HS-5 (cell line): ENCODE data around the gene SGF29.
"Not testable (repeated sequence)": the region's sequence is repeated elsewhere in the genome, so short reads cannot be mapped to it uniquely, and the experiment has no call there.

Experiments used
- DNase-seq: peaks from one replicate; pipeline ENCODE4 v3.0.0-alpha.2; 2012; ENCODE audit warnings: low read depth

Gene SGF29

DNA sequence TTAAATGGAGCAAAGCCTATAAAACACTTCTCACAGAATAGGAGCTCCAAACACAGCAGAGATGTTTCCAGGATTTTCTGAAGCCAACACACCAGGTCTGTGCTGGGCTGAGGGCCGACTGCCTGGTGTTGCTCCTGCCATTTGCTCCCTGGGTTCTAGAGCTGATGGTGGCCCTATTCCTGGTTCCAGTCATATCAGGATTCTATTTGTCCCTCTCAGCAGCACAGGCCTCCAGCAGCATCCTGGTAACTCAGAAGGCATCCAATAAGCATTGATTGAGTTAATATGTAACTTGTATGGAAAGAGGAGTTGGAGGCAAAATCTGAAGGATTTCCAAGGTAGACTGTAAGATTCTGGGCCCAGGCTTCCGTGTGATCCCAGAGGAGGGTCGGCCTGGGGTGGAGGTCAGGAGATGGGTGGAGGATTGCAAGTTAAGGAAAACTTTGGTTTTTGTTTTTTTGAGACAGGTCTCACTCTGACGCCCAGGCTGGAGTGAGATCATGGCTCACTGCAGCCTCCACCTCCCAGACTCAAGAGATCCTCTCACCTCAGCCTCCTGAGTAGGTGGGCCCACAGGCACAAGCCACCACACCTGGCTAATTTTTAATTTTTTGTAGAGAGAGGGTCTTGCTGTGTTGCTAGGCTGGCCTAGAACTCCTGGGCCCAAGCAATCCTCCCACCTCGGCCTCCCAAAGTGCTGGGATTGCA lies 20.6 kb upstream of the SGF29 start:
- no peak for DNase-seq

DNA sequence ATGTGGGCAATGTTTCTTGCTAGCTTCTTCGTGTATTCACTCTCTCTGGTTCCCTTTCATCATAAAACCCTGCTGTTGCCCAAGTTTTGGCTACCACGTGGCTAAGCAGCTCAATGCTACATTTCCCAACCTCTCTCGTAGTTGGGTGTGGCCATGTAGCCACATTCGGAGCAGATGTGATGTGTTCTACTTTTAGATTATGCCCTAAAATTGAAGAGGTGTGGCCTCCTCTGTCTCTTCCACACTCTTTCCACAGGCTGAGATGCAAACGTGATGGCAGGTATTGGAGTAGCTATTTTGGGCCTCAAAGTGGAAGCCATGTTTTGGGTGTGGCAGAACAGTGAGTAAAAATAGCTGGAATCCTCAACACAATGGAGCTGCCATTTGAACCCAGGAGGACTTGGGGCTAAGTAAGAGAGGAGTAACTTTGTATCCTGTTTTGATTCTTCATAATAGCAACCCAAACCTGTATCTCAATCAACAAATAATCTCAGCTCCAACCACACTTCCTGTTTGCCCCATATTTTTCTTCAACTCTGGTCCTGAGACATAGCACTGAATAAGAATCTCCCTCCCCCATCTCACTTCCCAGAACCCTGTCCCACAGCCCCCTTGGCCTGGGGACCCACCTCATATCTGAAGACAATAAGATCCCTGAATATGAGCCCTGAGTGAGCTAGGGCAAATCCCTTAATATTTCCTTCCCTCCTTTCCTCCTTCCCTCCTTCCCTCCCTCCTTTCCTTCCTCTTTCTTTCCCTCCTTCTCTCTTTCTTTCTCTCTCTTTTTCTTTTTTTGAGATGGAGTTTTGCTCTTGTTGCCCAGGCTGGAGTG lies 19.0 kb upstream of the SGF29 start:
- DNase-seq: no peak

DNA sequence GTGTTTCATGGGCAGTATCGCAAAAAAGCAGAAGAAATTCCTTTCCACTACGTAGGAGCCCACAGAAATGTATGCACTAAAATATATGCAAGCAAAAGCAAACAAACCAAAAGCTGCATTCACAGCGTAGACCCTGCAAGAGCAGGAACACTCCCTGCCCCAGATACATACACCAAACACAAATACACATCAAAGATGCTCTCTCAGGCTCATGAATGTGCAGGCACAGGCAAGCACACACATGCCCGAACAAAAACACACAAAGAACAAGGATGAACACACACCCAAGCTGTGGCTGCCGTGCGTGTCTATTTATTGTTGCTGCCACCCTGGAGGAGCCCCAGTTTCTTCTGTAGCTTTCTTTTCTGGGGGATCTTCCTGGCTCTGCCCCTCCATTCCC lies 16.6 kb upstream of the SGF29 start:
- no peak for DNase-seq

DNA sequence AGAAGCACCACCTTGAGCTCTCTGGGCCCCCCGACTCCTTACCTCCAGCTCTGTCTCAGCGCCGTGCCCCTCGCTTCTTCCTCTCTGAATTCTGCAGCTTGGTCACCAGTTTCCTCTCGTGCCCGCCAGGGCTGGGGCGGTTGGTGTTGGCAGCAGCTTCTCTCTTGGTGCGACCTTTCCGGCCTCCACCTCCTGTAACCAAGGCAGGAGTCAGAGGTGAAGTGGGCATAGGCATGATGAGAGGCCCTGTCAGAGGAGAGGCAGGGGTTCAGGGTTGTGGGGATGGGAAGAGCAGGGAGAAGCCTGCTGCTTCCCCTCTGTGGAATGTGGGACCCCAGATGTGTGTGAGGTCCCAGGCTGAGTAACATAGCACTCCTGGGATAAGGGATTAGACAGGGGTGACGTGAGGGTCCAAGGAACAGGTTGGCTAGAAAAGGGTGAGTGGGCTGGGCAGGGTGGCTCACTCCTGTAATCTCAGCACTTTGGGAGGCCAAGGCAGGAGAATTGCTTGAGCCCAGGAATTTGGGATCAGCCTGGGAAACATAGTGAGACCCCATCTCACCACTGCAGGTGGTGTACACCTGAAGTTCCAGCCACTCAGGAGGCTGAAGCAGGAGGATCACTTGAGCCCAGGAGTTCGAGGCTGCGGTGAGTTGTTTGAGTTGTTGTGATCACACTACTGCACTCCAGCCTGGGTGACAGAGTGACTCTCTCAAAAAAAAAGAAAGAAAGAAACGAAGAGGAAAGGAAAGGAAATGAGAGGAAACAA lies 15.6 kb upstream of the SGF29 start:
- DNase-seq: no peak

DNA sequence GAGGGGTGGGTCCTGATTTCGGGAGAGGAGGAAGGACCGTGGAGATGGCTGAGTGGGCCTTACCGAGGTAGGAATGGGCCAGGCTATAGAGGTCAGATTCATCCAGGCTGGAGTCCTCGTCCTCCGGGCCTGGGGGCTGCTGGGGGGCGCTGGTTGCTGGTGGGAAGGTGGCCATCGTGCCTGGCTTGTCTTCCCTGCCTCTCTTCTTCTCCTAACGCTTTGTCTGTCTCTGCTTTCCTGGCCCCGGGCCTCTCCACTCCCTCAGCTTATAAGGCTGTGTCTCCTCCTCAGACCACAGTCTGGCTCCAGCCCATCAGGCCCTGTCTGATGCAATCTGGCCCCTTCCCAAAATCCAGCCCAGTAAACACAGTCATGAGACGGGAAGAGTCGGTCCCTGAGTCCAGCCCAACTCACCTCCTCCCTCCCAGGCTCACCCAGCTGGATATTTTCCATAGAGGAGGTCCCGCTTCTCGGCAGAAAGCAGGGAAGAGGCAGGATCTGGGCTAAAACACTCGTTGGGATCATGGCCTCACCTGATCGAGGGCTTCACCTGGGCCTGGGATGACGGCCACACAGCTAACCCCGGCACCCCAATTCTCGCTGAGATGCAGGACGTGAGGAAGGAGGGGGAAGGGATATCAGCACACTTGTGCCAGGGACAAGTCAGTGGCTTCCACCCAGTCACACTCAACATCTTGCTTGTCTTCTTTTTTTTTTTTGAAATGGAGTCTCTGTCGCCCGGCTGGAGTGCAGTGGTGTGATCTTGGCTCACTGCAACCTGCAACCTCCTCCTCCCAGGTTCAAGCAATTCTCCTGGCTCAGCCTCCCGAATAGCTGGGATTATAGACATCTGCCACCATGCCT lies 14.8 kb upstream of the SGF29 start, which contains the start of gene NUPR1:
Gene NUPR1 (minus strand): TSS at position 242 of the 864 bp plus-strand sequence. CDS start 67 bp downstream, at position 175.
- DNase-seq: peak; percentile 60

DNA sequence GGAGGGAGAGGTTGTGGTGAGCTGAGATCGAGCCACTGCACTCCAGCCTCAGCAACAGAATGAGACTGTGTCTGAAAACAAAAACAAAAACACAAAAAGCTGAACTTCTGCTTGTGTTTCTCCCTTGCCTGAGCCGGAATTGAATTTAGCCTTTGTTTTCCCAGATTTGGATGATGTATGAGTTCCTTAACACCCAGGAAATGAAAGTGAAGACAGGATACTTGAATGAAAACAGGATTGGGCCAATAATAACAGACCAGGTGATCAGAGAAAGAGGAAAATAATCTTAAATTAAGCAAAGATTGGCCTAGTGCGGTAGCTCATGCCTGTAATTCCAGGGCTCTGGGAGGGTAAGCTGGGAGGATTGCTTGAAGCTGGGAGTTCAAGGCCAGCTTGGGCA lies 13.4 kb upstream of the SGF29 start:
- DNase-seq: no peak

DNA sequence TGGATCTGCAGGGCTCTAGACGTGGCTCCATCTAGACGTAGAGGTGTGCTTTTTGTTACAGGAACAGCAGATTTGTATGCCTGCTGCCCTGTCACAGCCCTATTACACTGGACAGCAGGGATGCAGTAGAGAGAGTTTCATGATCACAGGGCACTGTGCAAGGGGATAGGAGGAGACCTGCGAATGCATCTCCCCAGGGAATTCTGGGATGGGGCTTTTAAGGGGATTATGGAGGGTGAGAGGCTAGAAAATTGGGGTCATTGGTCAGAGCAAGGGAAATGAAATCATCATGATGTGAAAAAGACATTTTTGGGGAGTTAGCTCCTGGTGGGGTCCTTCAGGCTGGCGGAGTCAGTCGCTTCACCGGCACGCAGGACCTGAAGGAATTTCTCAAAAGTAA lies 11.1 kb upstream of the SGF29 start:
- DNase-seq: no peak

DNA sequence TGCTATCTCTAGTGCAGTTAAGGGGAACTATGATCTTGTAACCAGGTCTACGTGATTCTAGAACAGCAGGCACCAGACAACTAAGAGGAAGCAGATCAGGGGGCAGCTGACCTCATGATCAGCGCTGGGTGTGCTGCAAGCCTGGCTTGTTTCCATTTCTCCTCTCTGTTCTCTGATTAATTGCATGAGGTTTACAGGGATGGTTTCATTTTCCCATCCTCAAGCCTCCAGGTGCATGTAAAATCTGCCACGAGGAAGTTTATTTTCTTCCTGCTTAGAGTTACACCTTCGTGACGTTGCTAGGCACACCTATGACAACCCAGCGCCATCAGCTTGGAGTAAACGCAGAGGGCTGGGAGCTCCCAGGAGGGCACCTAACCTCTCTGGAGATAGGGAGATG lies 10.6 kb upstream of the SGF29 start:
- DNase-seq: no peak

DNA sequence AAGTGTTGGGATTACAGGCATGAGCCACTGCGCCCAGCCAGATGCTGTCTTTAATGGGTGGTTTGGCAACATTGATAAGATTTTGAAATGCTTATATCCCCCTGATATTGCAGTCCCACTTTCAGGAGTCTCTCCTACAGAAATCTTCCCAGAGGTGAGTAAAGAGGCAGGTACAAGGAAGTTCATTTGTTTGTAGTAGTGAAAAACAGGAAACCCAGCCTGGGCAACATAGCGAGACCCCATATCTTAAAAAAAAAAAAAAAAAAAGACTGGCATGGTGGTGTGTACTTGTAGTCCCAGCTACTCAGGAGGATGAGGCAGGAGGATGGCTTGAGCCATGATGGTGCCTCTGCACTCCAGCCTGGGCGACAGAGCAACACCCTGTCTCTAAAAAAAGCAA lies 8.7 kb upstream of the SGF29 start:
- no peak for DNase-seq

DNA sequence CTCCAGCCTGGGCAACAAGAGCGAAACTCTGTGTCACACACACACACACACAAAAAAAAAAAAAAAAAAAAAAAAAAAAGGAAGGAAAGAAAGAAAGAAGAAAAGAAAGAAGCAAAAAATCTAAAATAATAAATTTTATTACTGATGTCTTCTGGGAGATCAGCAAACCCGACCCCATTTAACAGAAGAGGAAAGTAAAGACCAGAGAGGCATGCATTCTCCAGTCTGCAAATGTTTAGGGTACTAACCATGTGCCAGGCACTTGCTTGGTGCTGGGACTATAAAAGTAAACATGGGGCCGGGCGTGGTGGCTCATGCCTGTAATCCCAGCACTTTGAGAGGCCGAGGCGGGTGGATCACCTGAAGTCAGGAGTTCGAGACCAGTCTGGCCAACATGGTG lies 7.8 kb upstream of the SGF29 start:
- not testable (repeated sequence) for DNase-seq

DNA sequence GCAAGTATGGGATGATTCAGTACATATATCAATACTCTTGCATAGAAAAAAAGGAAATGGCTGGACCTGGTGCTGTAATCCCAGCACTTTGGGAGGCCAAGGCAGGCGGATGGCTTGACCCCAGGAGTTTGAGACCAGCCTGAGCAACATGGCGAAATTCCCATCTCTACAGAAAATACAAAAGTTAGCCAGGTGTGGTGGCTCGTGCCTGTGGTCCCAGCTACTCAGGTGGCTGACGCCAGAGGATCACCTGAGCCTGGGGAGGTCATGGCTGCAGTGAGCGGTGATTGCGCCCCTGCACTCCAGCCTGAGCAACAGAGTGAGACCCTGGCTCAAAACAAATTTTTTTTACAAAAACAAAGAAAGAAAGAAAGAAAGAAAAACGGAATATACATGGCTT lies 7.1 kb upstream of the SGF29 start:
- DNase-seq: no peak

DNA sequence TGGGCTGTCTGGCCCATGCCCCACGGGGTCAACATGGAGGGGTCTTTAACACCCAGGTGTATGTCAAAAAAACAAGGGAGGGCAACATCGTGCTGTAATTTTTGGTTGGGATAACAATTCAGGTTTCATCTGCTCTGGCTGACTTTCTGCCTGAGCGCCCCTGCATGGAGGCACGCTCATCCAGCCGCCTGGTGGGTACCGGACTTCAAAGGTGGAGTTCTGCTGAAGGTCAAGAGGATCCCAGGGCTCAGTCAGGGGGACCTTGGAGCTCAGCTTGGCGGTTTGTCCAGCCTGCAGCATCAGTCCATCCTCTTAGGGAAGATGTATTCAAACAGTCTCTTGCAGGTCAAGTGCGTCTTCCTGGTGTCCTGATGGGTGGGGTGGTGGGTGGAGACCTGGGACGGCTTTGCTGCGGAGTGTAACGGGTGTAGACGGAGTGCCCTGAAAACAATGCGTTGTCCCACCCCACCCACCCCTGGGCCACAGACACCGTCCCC lies 5.4 kb upstream of the SGF29 start:
- DNase-seq: no peak

DNA sequence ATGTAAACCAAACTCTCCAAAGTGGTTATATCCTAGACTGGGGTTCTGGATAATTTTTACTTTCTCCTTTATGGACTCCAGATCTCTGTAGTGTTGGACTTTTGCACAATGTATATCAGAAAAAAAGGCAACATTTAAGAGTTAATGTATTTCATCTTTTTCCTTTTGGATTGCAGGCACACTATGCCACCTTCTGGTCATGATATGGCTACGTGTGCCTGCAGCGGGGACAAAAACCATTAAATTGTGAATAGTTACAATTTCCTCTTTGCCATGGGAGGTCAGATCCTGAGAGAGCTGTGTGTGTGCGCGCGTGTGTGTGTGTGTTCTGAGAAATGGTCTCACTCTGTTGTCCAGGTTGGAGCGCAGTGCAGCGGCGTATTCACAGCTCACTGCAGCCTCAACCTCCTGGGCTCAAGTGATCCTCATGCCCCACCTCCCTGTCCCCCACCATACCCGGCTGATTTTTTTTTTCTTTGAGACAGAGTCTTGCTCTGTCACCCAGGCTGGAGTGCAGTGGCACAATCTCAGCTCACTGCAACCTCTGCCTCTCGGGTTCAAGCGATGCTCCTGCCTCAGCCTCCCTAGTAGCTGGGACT lies 4.3 kb upstream of the SGF29 start:
- DNase-seq: no peak

DNA sequence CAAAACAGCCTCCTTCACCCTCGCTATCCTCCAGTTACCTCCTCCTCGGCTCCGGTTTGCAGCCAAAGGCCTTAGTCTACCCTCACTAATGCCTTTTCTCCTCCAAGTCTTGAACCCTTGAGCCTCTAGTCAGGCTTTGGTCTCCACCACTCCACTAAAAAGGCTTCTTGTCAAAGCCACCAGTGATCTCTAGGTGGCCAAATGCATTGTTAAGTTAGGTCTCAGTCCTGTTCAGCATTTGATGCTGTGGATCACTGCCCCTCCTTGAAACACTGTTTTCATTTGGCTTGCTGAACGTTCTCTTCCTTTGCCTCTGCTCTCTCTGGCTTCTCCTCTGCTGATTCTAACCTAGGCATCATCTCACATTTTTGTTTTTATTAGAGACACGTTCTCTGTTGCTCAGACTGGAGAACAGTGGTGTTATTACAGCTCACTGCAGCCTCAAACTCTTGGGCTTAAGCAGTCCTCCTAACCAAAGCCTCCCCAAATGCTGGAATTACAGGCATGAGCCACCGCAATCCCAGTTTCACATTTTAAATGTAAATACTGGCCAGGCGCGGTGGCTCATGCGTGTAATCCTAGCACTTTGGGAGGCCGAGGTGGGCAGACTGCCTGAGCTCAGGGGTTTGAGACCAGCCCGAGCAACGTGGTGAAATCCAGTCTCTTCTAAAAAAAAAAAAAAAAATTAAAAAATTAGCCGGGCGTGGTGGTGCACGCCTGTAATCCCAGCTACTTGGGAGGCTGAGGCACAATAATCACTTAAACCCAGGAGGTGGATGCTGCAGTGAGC lies 1.1 kb downstream of the SGF29 start:
- DNase-seq: no peak

DNA sequence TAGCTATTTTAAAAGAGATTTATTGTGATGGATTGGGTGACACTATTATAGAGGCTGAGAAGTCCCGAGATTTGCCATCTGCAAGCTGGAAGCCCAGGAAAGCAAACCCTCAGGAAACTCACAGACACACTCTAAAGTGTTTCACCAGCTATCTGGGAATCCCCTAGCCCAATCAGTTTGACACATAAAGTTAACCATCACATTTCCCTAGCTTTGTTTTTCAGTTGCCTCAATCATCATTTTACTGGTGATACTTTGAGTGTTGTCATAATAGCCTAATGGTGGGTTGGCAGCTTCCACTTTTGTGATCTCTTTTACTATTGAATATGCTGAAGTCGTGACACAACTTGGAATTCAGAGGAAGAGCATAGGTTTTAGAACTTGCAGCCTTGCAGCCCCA lies 1.8 kb downstream of the SGF29 start:
- DNase-seq: no peak

DNA sequence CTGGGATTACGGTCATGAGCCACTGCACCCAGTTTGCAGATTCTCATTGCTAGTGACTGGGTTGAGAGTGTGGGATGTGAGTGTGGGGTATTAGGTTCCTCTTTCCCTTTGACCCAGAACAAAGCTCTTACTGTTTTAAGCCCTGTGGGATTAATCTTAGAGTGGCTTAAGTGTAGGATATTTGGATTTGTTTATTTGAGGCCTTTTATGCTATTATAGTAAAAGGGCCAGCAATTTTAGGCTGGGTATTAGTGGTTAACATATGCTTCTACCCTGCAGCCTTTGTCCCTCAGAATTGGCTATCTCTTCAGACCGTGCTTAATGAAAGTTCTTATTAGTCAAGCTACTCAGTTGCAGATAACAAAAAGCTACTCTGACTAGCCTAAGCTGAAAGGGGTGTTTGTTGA lies 3.2 kb downstream of the SGF29 start:
- no peak for DNase-seq

DNA sequence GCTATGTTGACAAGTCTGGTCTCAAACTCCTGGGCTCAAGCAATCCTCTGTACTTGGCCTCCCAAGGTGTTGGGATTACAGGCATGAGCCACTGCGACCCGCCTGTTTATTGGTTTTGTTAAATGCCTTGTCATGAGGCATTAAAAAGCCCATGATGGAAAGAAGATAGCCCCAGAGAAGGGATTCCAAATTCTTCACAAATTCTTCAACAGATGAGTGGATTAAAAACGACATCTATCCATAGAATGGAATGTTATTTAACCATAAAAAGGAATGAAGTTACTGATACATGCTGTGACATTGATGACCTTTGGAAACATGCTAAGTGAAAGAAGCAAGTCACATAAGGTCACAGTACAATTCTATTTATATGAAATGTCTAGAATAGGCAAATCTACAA lies 4.7 kb downstream of the SGF29 start:
- no peak for DNase-seq

DNA sequence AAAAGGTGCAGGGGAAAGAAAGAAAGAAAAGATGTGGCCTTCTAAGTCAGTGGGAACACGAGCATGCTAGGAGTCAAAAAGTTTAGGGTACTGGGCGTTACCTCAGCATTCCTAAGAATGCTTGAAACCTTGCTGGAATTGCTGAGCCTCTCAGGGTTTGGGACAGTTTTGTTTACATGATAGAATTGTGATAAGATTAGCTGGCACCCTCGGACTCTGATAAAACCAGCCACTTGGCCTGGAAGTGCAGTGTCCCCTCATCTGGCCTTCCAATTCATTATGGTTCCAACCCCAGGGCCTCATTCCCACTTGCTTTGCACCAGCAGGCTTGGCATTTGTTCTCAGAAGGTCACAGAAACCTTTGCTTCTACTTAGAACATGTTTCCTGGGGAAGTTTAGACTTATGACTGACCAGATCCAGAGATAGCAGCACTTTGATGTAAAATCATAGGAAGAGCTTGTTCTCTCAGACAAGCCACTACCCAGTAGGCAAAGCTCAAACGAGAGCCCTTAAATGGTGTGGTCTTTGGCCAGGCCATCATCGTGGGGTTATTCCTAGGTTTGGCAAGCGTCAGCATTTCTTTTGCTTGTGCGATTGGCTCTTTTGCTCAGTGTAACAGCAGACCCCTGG lies 8.0 kb downstream of the SGF29 start:
- DNase-seq: no peak

DNA sequence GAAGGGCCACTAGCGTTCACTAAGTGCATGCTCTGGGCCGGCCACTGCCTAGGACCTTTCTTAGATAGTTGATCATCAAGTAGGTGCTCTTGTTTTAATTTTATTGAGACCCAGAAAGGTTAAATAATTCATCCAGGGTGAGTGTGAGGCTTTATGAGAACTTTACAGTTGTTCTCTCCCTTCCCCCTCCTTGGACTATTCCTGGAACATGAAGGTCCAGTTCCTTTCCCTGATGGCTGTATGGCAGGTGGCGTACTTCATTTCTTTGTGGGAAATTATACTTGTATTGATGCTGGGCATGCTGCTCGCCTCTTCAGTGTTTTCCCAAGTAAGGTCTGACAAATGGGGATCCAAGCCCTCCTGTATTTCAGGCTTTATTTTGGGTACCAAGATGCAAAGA lies 8.5 kb downstream of the SGF29 start:
- DNase-seq: no peak

DNA sequence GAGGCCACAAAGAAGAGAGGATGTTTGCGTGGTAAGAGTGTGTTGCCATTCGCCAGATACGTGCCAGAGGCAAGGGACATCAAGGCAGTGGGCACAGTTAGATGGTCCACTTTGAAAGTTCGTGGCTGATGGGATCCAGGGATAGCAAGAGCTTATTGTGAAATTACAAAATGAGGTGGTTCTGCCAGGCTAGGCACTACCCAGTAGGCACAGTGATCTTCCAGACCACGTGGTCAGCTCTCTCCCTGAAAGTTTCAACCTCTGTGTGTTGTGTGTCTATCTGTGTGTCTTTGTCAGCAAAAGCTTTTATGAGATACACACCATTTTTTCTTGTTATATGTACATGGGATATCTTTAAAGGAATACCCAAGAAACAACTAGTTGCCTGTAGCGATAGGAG lies 9.5 kb downstream of the SGF29 start:
- no peak for DNase-seq
